Measurements from ENCODE around the gene DDIAS. TPM values are rescaled to one million over a fixed set of nuclear protein-coding genes. Genes with fewer than 3 reads are reported as not detected.
"Not testable (repeated sequence)": the region's sequence is repeated elsewhere in the genome, so short reads cannot be mapped to it uniquely, and the experiment has no call there.

DDIAS gene
- total RNA-seq, 4 donors from 2014 or later = 0.59 to 6.2 (median 2.2) TPM; not detected in 1

GRCh38 chr11:82922396-82923173, 21.0 kb downstream of the DDIAS start:
- H3K4me1 ChIP-seq; H3K9me3 ChIP-seq; H3K4me3 ChIP-seq; intact Hi-C loops (cut with DNase I; ENCODE audit: low total_unique reads); DNase-seq; H3K27me3 ChIP-seq; H3K36me3 ChIP-seq; H3K27ac ChIP-seq: not testable (repeated sequence)

- TF ChIP-seq POLR2A (IDR thresholded peaks at IDR 0.05) (no peak), CTCF (IDR thresholded peaks at IDR 0.05) (no peak)
- Histone ChIP-seq H3K36me3 (no peaks in the 10 kb centered on the region), H3K4me1 (no peaks in the 10 kb centered on the region), H3K27me3 (no peaks in the 10 kb centered on the region), H3K27ac (no peak overlapping the region), H3K9me3 (no peaks in the 10 kb centered on the region), H3K4me3 (no peak overlapping the region)
- intact Hi-C loops (cut with DNase I; ENCODE audit: low total_unique reads) = no loop called here
- no peak for DNase-seq
Measured at GRCh38 chr11:82924522-82925224, 23.1 kb downstream of the DDIAS start.

- H3K27me3 ChIP-seq = no peaks in the 10 kb centered on the region
- intact Hi-C loops (cut with DNase I; ENCODE audit: low total_unique reads) = no loop called here
- no peaks in the 10 kb centered on the region for H3K9me3 ChIP-seq
- TF ChIP-seq CTCF (IDR thresholded peaks at IDR 0.05) (peak; percentile 64 to 79 (median 75)), POLR2A (IDR thresholded peaks at IDR 0.05) (no peak)
- no peaks in the 10 kb centered on the region for H3K36me3 ChIP-seq
- no peak overlapping the region for H3K27ac ChIP-seq
- no peaks in the 10 kb centered on the region for H3K4me1 ChIP-seq
- DNase-seq = peak in 1 of 2 donors; percentile 30
- H3K4me3 ChIP-seq = no peak overlapping the region
Measured at GRCh38 chr11:82927264-82927880, 25.8 kb downstream of the DDIAS start.

GRCh38 chr11:82929121-82929520, 27.6 kb downstream of the DDIAS start:
- intact Hi-C loops (cut with DNase I; ENCODE audit: low total_unique reads) = no loop called here
- no peaks in the 10 kb centered on the region for H3K27me3 ChIP-seq
- H3K9me3 ChIP-seq = no peaks in the 10 kb centered on the region
- TF ChIP-seq CTCF (IDR thresholded peaks at IDR 0.05) (no peak), POLR2A (IDR thresholded peaks at IDR 0.05) (no peak)
- no peak for DNase-seq
- H3K4me3 ChIP-seq = no peak overlapping the region
- H3K4me1 ChIP-seq = no peaks in the 10 kb centered on the region
- no peaks in the 10 kb centered on the region for H3K36me3 ChIP-seq
- no peak overlapping the region for H3K27ac ChIP-seq

- intact Hi-C loops (cut with DNase I; ENCODE audit: low total_unique reads) = no loop called here
- DNase-seq = no peak
- Histone ChIP-seq H3K4me3 (no peak overlapping the region), H3K36me3 (no peaks in the 10 kb centered on the region), H3K27ac (no peak overlapping the region), H3K9me3 (no peaks in the 10 kb centered on the region), H3K27me3 (no peaks in the 10 kb centered on the region), H3K4me1 (no peaks in the 10 kb centered on the region)
- no peak for TF ChIP-seq CTCF (IDR thresholded peaks at IDR 0.05)
- no peak for TF ChIP-seq POLR2A (IDR thresholded peaks at IDR 0.05)
Measured at GRCh38 chr11:82930229-82930628, 28.7 kb downstream of the DDIAS start.

Measured in uterus (tissue), 4 donors.